Pancreas (tissue), 10 donors: ENCODE results near the gene ZBTB20. TPM values are rescaled to one million over a fixed set of nuclear protein-coding genes. Genes with fewer than 3 reads are reported as not detected.

ENCODE experiments used
- ATAC-seq, 4 donors: fragments of 200-7000 bp; cut with Tn5 transposase; one replicate each; pipeline versions ENCODE4 v1.8.0 to v1.9.1; 2020; ENCODE audit warnings: mild to moderate bottlenecking in 4 of 4, moderate library complexity in 4 of 4
- DNase-seq, 6 donors: peaks; one replicate each; pipeline ENCODE4 v3.0.0-alpha.2; 2020
- FAIRE-seq: peaks from 2 replicates; lab custom pipeline; 2012; peaks lifted over from hg19 to GRCh38; lab: Jason Lieb, UNC
- H3K27ac ChIP-seq, 4 donors: fragments of 200-600 bp; sonication (generic); 1 replicate in 3 of 4; 2 replicates in 1 of 4; pipeline versions ENCODE4 v1.5.0 to v1.8.0; 2020
- H3K27me3 ChIP-seq, 4 donors: fragments of 200-600 bp; one replicate each; pipeline ENCODE4 v1.8.0; 2021
- H3K36me3 ChIP-seq, 3 donors: fragments of 200-600 bp; sonication (generic) in 1 of 3; one replicate each; pipeline versions ENCODE4 v1.5.0 to v1.8.0; 2020 to 2021
- H3K4me1 ChIP-seq, 3 donors: fragments of 200-600 bp; one replicate each; pipeline ENCODE4 v1.8.0; 2021
- H3K4me3 ChIP-seq, 4 donors: fragments of 200-600 bp; sonication (generic) in 2 of 4; one replicate each; pipeline versions ENCODE4 v1.5.0 to v1.8.0; 2020 to 2021
- H3K9me3 ChIP-seq, 4 donors: fragments of 200-600 bp; one replicate each; pipeline ENCODE4 v1.8.0; 2021
- WGBS, 2 donors: extraction: QIAGEN DNeasy Blood & Tissue Kit; methylation state at CpG; one replicate each; pipeline ENCODE4 v1.1.7; 2013; 5-methylcytosine and 5-hydroxymethylcytosine counted together
- intact Hi-C, 3 donors: fragments of 100-400 bp; cut with DNase I; formaldehyde crosslinking; loops; one replicate each; pipeline versions ENCODE4 v1.11.1 to v1.14.2; 2022
- polyA plus RNA-seq, 2 donors: library from polyadenylated mRNA; stranded (reverse); fragments of 200-250 nt; gene quantifications; one replicate each; pipeline ENCODE4 v1.2.3, GENCODE V29; 2013
- total RNA-seq, 6 donors: library from RNA; stranded (reverse); fragmentation: NEBNext Ultra II Directional in 4 of 6; extraction: Animal tissue kit (Norgen Biotek cat#: 25700) in 4 of 6; gene quantifications; one replicate each; pipeline versions ENCODE4 v1.2.1 to v1.2.4, GENCODE V29; 2021 to 2023
- TF ChIP-seq, protein P1 (sequence below), 4 donors: fragments of 200-600 bp; sonication (generic) in 3 of 4; IDR thresholded peaks; one replicate each; pipeline versions ENCODE4 v1.5.0 to v1.8.0; 2021; ENCODE audit warnings: antibody characterized with exemption in 4 of 4
- donor health status: healthy with polysubstance abuse.
- donor health status: DM: no; HTN: no; CAD: no; lungs with moderate emphysema.
- donor health status: DM: no; HTN: no; CAD: no.
- donor health status: control.
- donor health status: control.
- donor health status: Bipolar disorder and iron deficiency.
- donor health status: DM: yes; HTN: yes; CAD: no.
- donor health status: DM: no; HTN: no; CAD: no.
- donor health status: DM: no; HTN: no; CAD: no.
- donor health status: DM: yes; HTN: yes; CAD: no.

Gene ZBTB20
- total and polyA plus RNA-seq, 8 donors = 1.3 to 81.5 (median 43.7) TPM

DNA sequence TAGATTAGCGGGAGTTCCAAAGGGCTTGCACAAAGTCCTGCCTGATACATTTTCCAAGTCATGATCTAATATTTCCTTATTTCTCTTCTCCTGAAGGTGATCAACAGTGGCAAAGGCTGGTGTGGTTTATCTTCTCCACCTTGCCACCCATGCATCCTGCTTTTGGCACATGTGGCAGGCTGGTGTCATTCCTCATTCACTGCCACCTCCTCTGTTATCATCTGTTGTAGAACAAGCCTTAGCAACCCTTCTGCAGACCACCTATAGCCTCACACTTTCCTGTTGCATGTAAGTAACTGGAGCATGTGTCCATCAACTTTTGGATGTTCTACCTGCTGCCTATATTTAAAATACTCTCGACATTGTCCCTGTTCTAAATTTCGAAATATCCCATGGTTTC is 294.1 kb downstream of the ZBTB20 start:
- Histone ChIP-seq H3K4me3 (no peak overlapping the region), H3K36me3 (no peaks in the 10 kb centered on the region), H3K27me3 (no peaks in the 10 kb centered on the region), H3K27ac (no peak overlapping the region), H3K9me3 (no peaks in the 10 kb centered on the region), H3K4me1 (peaks cover 16 to 32% (median 28%) of the 10 kb centered on the region in 3 donors)
- ATAC-seq (no peak), DNase-seq (no peak), FAIRE-seq (no peak)
- TF ChIP-seq, protein P1, sequence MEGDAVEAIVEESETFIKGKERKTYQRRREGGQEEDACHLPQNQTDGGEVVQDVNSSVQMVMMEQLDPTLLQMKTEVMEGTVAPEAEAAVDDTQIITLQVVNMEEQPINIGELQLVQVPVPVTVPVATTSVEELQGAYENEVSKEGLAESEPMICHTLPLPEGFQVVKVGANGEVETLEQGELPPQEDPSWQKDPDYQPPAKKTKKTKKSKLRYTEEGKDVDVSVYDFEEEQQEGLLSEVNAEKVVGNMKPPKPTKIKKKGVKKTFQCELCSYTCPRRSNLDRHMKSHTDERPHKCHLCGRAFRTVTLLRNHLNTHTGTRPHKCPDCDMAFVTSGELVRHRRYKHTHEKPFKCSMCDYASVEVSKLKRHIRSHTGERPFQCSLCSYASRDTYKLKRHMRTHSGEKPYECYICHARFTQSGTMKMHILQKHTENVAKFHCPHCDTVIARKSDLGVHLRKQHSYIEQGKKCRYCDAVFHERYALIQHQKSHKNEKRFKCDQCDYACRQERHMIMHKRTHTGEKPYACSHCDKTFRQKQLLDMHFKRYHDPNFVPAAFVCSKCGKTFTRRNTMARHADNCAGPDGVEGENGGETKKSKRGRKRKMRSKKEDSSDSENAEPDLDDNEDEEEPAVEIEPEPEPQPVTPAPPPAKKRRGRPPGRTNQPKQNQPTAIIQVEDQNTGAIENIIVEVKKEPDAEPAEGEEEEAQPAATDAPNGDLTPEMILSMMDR (IDR thresholded peaks at IDR 0.05) = no peak
- WGBS, 2 donors = 87 to 95% methylated on average over 3 of the region's 3 CpGs
- intact Hi-C loops = no loop called here

DNA sequence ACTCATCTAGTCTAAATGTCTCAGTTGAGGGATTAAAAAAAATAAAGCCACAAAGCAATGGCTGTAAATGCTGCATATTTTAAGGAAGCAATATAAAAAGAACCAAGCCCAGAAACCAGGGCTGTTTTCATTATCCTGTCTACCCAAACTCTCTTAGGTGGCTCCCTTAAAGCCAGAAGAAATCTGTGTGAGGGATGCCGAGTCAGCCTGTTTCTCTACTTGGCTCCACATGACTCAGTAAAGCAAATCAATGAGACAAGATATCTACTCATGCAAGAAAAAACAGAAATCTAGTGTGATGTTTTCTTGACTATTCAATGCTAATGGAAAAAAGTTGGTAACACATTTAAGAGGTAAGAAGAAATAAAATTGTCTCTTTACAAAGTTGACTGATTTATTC is 296.2 kb downstream of the ZBTB20 start:
- no peaks in the 10 kb centered on the region for H3K36me3 ChIP-seq
- TF ChIP-seq, protein P1 (IDR thresholded peaks at IDR 0.05) = no peak
- FAIRE-seq (no peak), DNase-seq (no peak), ATAC-seq (no peak)
- WGBS, 2 donors = 38 to 58% methylated on average over 1 of the region's 1 CpG
- H3K27me3 ChIP-seq = no peaks in the 10 kb centered on the region
- no peak overlapping the region for H3K4me3 ChIP-seq
- H3K4me1 ChIP-seq = peaks cover 24 to 46% (median 41%) of the 10 kb centered on the region in 3 donors
- intact Hi-C loops = no loop called here
- peak overlapping the region in 1 of 4 donors; percentile 18 for H3K27ac ChIP-seq
- H3K9me3 ChIP-seq = no peaks in the 10 kb centered on the region

DNA sequence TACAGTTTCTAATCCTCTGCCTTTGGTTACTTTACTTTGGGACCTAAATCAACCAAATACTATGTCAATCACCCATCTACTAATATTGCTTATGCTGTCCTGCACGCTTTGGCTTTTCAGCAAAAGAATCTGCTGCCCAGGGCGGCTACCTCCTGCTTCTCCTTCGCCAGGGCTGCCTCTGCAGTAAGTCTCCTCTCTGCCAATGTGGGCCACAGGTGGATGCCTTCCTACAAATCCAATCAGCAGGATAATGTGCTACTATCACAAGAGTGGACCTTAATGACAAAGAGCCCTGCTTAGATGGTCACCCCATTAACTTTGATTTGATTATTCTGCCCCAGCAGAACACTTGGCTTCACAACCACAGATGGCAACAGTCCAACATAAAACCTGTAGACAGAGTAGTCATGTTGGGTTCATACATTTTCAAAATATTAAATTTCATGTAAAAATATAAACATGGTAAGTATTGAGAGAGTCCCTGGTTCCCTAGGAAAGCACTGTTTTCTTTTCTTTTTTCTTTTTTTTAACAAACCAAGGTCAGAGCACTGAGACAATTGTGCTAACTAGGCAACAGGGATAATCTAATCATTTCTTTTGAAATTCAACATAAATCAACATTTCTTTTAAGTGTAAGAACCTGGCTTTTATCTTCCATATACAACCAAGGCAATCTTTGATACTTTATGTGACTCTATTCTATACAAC is 298.3 kb downstream of the ZBTB20 start:
- TF ChIP-seq, protein P1 (IDR thresholded peaks at IDR 0.05) = no peak
- Histone ChIP-seq H3K4me1 (peaks cover 24 to 59% (median 44%) of the 10 kb centered on the region in 3 donors), H3K36me3 (no peaks in the 10 kb centered on the region), H3K9me3 (no peaks in the 10 kb centered on the region), H3K27me3 (no peaks in the 10 kb centered on the region), H3K27ac (peak overlapping the region; percentile 37 to 82 (median 57)), H3K4me3 (no peak overlapping the region)
- peak; percentile 37 to 57 (median 52) for ATAC-seq
- FAIRE-seq = peak; percentile 9
- intact Hi-C loops = no loop called here
- WGBS, 2 donors = 51 to 59% methylated on average over 3 of the region's 3 CpGs
- peak in 3 of 6 donors; percentile 11 to 33 (median 32) for DNase-seq

DNA sequence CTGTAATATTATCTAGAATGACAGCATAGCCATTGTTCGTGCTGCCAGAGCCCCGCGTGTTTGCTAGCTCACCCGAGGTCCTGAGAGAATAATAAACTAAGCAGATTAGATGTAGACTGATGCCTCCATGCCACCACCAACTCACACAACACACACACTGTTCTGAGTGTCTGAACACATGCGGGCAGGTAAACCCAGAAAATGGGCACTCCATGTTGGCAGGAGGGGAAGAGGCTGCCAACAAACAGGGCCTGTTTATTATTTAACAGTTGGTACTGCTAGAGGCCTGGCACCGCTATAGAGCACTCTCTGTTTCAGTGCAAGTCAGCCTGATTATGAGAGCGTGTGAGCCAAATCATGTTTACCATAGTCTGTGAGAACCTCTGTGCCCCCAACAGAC is 299.0 kb downstream of the ZBTB20 start:
- Histone ChIP-seq H3K36me3 (no peaks in the 10 kb centered on the region), H3K9me3 (no peaks in the 10 kb centered on the region), H3K4me1 (peaks cover 24 to 59% (median 44%) of the 10 kb centered on the region in 3 donors), H3K4me3 (no peak overlapping the region), H3K27ac (peak overlapping the region; percentile 37 to 82 (median 57)), H3K27me3 (no peaks in the 10 kb centered on the region)
- 18 to 21% methylated on average over 7 of the region's 7 CpGs for WGBS, 2 donors
- DNase-seq (peak in 2 of 6 donors; percentile 12 to 49), FAIRE-seq (no peak), ATAC-seq (peak; percentile 61 to 72 (median 71))
- TF ChIP-seq, protein P1 (IDR thresholded peaks at IDR 0.05) = no peak
- intact Hi-C loops = no loop called here

DNA sequence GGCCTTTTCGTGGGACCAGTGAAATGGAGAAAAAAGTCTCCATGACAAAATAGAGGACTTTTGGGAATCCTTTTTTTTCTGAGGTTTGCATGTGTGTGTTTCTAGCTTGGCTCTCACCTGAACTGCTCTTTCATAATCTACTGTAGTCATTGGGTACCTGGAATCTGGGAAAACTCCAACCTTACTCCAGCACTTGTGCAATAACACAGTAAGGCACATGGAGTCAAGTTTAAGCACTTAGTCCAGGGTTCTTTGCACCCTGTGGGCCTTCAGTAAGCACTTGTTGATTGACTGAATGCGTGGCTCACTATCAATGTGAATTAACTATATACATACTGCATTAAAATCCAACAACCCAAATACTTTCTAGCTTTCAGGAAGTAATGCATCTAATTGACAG is 299.5 kb downstream of the ZBTB20 start:
- peaks cover 24 to 59% (median 44%) of the 10 kb centered on the region in 3 donors for H3K4me1 ChIP-seq
- intact Hi-C loops = no loop called here
- H3K36me3 ChIP-seq = no peaks in the 10 kb centered on the region
- ATAC-seq (peak; percentile 46 to 73 (median 58)), DNase-seq (peak in 1 of 6 donors; percentile 13), FAIRE-seq (no peak)
- WGBS, 2 donors = 39 to 49% methylated on average over 2 of the region's 2 CpGs
- peak overlapping the region; percentile 37 to 82 (median 57) for H3K27ac ChIP-seq
- H3K9me3 ChIP-seq = no peaks in the 10 kb centered on the region
- TF ChIP-seq, protein P1 (IDR thresholded peaks at IDR 0.05) = no peak
- H3K4me3 ChIP-seq = no peak overlapping the region
- no peaks in the 10 kb centered on the region for H3K27me3 ChIP-seq
